Hepatocyte (in vitro differentiated cells): ENCODE measurements around the gene MUC21. TPM values are rescaled to one million over a fixed set of nuclear protein-coding genes. Genes with fewer than 3 reads are reported as not detected.

ENCODE experiments used
- DNase-seq: peaks from one replicate; pipeline ENCODE4 v3.0.0-alpha.2; 2016; ENCODE audit warnings: low spot score
- H2AFZ ChIP-seq: fragments of 200-600 bp; sonication (generic); 2 replicates; pipeline ENCODE4 v1.6.0; 2016; ENCODE audit warnings: antibody characterized with exemption, mild to moderate bottlenecking
- H3K27ac ChIP-seq: fragments of 200-600 bp; sonication (generic); 2 replicates; pipeline ENCODE4 v1.5.1; 2016; ENCODE audit warnings: mild to moderate bottlenecking
- H3K27me3 ChIP-seq: fragments of 200-600 bp; sonication (generic); 2 replicates; pipeline ENCODE4 v1.6.1; 2016
- H3K36me3 ChIP-seq: fragments of 200-600 bp; sonication (generic); replicated peaks from 2 replicates; pipeline ENCODE4 v1.5.1; 2016; ENCODE audit warnings: low read depth; ENCODE audit not compliant: insufficient read depth
- H3K4me1 ChIP-seq: fragments of 200-600 bp; sonication (generic); 2 replicates; pipeline ENCODE4 v1.5.1; 2016; ENCODE audit warnings: mild to moderate bottlenecking, moderate library complexity; ENCODE audit not compliant: insufficient read depth
- H3K4me2 ChIP-seq: fragments of 200-600 bp; sonication (generic); 2 replicates; pipeline ENCODE4 v1.6.0; 2016
- H3K4me3 ChIP-seq: fragments of 200-600 bp; sonication (generic); 2 replicates; pipeline ENCODE4 v1.5.1; 2016; ENCODE audit warnings: mild to moderate bottlenecking
- H3K79me2 ChIP-seq: fragments of 200-600 bp; sonication (generic); 2 replicates; pipeline ENCODE4 v1.6.0; 2017; ENCODE audit warnings: mild to moderate bottlenecking
- H3K9me2 ChIP-seq: fragments of 200-600 bp; sonication (generic); replicated peaks from 2 replicates; pipeline ENCODE4 v1.6.0; 2017; ENCODE audit warnings: mild to moderate bottlenecking; ENCODE audit not compliant: insufficient read depth
- H3K9me3 ChIP-seq: fragments of 200-600 bp; sonication (generic); 2 replicates; pipeline ENCODE4 v1.5.1; 2016; ENCODE audit warnings: low read depth, mild to moderate bottlenecking
- H4K20me1 ChIP-seq: fragments of 200-600 bp; sonication (generic); 2 replicates; pipeline ENCODE4 v1.6.0; 2016; ENCODE audit warnings: mild to moderate bottlenecking; ENCODE audit not compliant: insufficient read depth, poor library complexity, severe bottlenecking
- CTCF ChIP-seq: fragments of 200-600 bp; sonication (generic); IDR thresholded peaks from 2 replicates; pipeline ENCODE4 v1.5.1; 2016; ENCODE audit warnings: antibody characterized with exemption, mild to moderate bottlenecking; ENCODE audit not compliant: poor library complexity
- EZH2 ChIP-seq: fragments of 200-600 bp; sonication (generic); IDR thresholded peaks from 2 replicates; pipeline ENCODE4 v1.6.1; 2016; ENCODE audit warnings: antibody characterized with exemption, mild to moderate bottlenecking, borderline replicate concordance
- EZH2phosphoT487 ChIP-seq: fragments of 200-600 bp; sonication (generic); IDR thresholded peaks from one replicate; pipeline ENCODE4 v1.6.1; 2018; ENCODE audit warnings: antibody characterized with exemption, mild to moderate bottlenecking, low read depth, moderate library complexity; ENCODE audit not compliant: unreplicated experiment, severe bottlenecking
- WGBS: methylation state at CpG from one replicate; pipeline ENCODE4 v1.1.6; 2016; ENCODE audit warnings: low lambda C conversion rate; ENCODE audit errors: missing lambda C conversion rate; 5-methylcytosine and 5-hydroxymethylcytosine counted together
- polyA plus RNA-seq: library from polyadenylated mRNA; unstranded; fragments of >200 nt; fragmentation: Nextera tagmentation; extraction: Ambion mirVana; gene quantifications from 2 replicates; pipeline ENCODE4 v1.2.1, GENCODE V29; 2016
- total RNA-seq: library from RNA; depleted of rRNA; stranded (reverse); fragments of >200 nt; gene quantifications from 2 replicates; pipeline ENCODE4 v1.2.3, GENCODE V29; 2014

MUC21 gene
- total and polyA plus RNA-seq, 2 experiments from 2014 or later, result not detected

GRCh38 chr6:30987304-30987703, 3.8 kb downstream of the MUC21 start:
- Histone ChIP-seq H4K20me1 (no peaks in the 10 kb centered on the region), H3K9me3 (no peaks in the 10 kb centered on the region), H3K79me2 (no peaks in the 10 kb centered on the region), H3K36me3 (no peaks in the 10 kb centered on the region), H3K4me1 (no peaks in the 10 kb centered on the region), H3K4me2 (no peak overlapping the region), H3K4me3 (no peak overlapping the region), H3K27ac (no peak overlapping the region), H3K27me3 (no peaks in the 10 kb centered on the region), H2AFZ (no peak overlapping the region), H3K9me2 (no peaks in the 10 kb centered on the region)
- 93% methylated on average over 5 of the region's 6 CpGs for WGBS
- TF ChIP-seq CTCF (no peak), EZH2 (no peak), EZH2phosphoT487 (no peak)
- DNase-seq, result no peak

- H3K4me1 ChIP-seq, result no peaks in the 10 kb centered on the region
- H3K36me3 ChIP-seq, result no peaks in the 10 kb centered on the region
- no peaks in the 10 kb centered on the region for H3K27me3 ChIP-seq
- 38% methylated on average over 8 of the region's 9 CpGs for WGBS
- no peak overlapping the region for H2AFZ ChIP-seq
- no peak overlapping the region for H3K4me3 ChIP-seq
- no peak overlapping the region for H3K27ac ChIP-seq
- H4K20me1 ChIP-seq, result no peaks in the 10 kb centered on the region
- TF ChIP-seq CTCF (no peak), EZH2 (no peak), EZH2phosphoT487 (no peak)
- no peaks in the 10 kb centered on the region for H3K79me2 ChIP-seq
- H3K4me2 ChIP-seq, result no peak overlapping the region
- no peaks in the 10 kb centered on the region for H3K9me3 ChIP-seq
- DNase-seq, result peak; percentile 26
- H3K9me2 ChIP-seq, result no peaks in the 10 kb centered on the region
Observed at GRCh38 chr6:30988209-30988825, 4.8 kb downstream of the MUC21 start.

- no peaks in the 10 kb centered on the region for H3K9me3 ChIP-seq
- no peak overlapping the region for H3K27ac ChIP-seq
- no peaks in the 10 kb centered on the region for H3K9me2 ChIP-seq
- H3K4me1 ChIP-seq, result no peaks in the 10 kb centered on the region
- no peak overlapping the region for H3K4me2 ChIP-seq
- DNase-seq, result no peak
- H3K79me2 ChIP-seq, result no peaks in the 10 kb centered on the region
- WGBS, result 66% methylated on average over 8 of the region's 8 CpGs
- H4K20me1 ChIP-seq, result no peaks in the 10 kb centered on the region
- no peak overlapping the region for H3K4me3 ChIP-seq
- TF ChIP-seq EZH2 (no peak), EZH2phosphoT487 (no peak), CTCF (no peak)
- no peak overlapping the region for H2AFZ ChIP-seq
- H3K27me3 ChIP-seq, result no peaks in the 10 kb centered on the region
- no peaks in the 10 kb centered on the region for H3K36me3 ChIP-seq
Observed at GRCh38 chr6:30990422-30991086, 7.0 kb downstream of the MUC21 start.
